Stimulated activated effector memory CD8-positive, alpha-beta T cell treated with anti-CD3 and anti-CD28 coated beads, Interleukin-12 subunit alpha, Interleukin-12 subunit beta, amount 100 ng/mL, for 72 hours (primary cell): Measurements from ENCODE around the gene ST6GALNAC2.
A peak's percentile ranks its signal among the peaks of the same experiment; 100 is the strongest.

Experiments used
- ATAC-seq: fragments of 150-1000 bp; cut with Tn5 transposase; 2 replicates; pipeline ENCODE4 v1.10.0; 2021
- DNase-seq, 2 donors: peaks; one replicate each; pipeline ENCODE4 v3.0.0; 2021 to 2022; ENCODE audit warnings: low spot score in 2 of 2
- H3K27ac Mint-ChIP-seq: one replicate; pipeline ENCODE4 v1.8.0; 2022; ENCODE audit warnings: mild to moderate bottlenecking, mixed read lengths
- H3K36me3 Mint-ChIP-seq: one replicate; pipeline ENCODE4 v1.8.0; 2022; ENCODE audit warnings: mild to moderate bottlenecking, mixed read lengths
- H3K4me1 Mint-ChIP-seq: one replicate; pipeline ENCODE4 v1.8.0; 2022; ENCODE audit warnings: mixed read lengths
- H3K4me3 Mint-ChIP-seq: one replicate; pipeline ENCODE4 v1.8.0; 2022; ENCODE audit warnings: mild to moderate bottlenecking, mixed read lengths
- H3K9me3 Mint-ChIP-seq: one replicate; pipeline ENCODE4 v1.8.0; 2022; ENCODE audit warnings: mixed read lengths

The ST6GALNAC2 gene

DNA sequence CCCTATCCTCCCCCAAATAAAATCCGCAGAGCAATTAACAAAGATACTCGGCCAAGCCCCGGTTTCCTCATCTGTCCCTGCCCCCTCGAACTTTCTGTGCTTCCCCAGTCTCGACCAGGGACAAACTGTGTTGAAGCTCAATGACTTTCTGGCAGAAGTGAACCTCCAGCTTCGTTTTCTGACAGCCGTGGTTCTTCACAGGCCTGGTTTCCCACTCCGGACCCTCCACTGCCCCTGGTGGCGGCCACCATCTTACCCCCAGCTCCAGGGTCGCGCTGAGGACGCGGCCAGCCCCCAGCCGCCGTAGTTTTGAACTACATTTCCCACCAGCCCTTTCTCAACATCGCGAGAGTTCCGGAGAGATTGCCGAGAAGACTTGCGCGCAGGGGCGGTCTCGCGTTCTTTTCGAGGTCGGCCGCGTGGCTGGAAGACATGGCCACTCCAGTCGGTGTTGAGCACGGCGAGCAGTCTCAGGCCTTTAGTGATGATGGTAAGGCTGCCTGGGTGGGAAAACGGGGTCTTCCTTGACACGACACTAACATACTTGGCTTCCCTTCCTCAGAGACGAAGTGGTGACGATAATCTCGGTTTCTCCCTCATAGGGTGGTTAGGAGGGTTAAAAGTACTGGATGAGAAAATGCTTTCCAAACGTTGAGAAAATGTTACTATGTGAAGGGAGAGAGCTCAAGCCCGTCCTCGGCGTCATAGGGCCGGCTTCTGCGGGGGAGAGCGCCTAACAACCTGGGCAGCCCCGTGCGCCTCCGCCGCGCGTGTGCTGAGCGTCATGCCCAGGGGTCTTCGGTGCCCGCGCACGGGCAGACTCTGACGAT is 28.1 kb downstream of the ST6GALNAC2 start:
- peak overlapping the region; percentile 100 for H3K27ac Mint-ChIP-seq
- ATAC-seq (peak; percentile 91), DNase-seq (peak; percentile 92 to 97)
- H3K9me3 Mint-ChIP-seq = no peaks in the 10 kb centered on the region
- peaks cover 63% of the 10 kb centered on the region for H3K4me1 Mint-ChIP-seq
- peak overlapping the region; percentile 99 for H3K4me3 Mint-ChIP-seq
- H3K36me3 Mint-ChIP-seq = peaks cover 58% of the 10 kb centered on the region

DNA sequence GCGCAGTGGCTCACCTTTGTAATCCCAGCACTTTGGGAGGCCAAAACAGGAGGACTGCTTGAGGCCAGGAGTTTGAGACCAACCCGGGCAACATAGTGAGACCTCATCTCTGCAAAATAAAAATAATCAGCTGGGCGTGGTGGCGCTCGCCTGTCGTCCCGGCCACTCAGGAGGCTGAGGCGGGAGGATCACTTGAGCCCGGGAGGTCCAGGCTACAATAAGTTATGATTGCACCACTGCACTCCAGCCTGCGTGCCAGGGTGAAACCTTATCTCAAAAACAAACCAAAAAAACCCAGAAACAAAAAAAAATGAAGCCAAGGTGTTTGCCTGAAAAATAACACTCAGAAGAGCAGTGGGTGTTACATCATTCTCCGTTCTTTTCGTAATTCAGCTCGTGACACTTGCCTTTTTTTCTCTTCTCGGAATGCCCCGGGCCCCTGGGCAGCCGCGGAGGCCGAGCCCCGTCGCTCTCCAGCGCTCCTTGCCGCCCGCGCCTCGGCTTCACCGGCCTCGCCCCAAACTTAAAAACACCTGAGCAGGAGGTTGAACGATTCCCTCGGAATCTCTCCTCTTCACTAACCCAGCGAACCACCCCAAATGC is 28.8 kb downstream of the ST6GALNAC2 start:
- ATAC-seq = peak; percentile 43
- DNase-seq = peak in 1 of 2 donors; percentile 29
- H3K4me1 Mint-ChIP-seq = peaks cover 59% of the 10 kb centered on the region
- H3K36me3 Mint-ChIP-seq = peaks cover 50% of the 10 kb centered on the region
- peak overlapping the region; percentile 99 for H3K4me3 Mint-ChIP-seq
- H3K9me3 Mint-ChIP-seq = no peaks in the 10 kb centered on the region
- H3K27ac Mint-ChIP-seq = peak overlapping the region; percentile 100

DNA sequence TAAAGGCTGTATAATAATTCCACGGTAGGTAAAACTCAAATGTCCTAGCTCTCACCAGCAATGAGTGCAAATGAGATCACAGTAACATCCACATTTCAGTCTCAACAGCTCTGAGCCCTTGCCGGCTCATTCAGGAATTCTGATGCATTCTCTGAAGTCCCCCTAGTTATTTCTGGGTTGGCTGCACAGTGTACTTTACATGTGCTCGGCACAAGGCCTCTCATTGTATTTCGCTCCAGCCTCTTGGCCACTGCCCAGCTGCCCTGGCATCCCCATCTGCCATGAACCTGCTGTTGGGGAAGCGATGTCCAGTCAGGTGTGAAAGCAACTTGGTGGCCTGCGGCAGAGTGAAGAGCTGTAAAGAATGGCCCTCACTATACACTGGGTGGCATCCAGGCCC is 31.5 kb downstream of the ST6GALNAC2 start:
- no peak overlapping the region for H3K4me3 Mint-ChIP-seq
- H3K27ac Mint-ChIP-seq = no peak overlapping the region
- peaks cover 33% of the 10 kb centered on the region for H3K4me1 Mint-ChIP-seq
- no peak for ATAC-seq
- H3K9me3 Mint-ChIP-seq = no peaks in the 10 kb centered on the region
- peaks cover 23% of the 10 kb centered on the region for H3K36me3 Mint-ChIP-seq
- DNase-seq = no peak

DNA sequence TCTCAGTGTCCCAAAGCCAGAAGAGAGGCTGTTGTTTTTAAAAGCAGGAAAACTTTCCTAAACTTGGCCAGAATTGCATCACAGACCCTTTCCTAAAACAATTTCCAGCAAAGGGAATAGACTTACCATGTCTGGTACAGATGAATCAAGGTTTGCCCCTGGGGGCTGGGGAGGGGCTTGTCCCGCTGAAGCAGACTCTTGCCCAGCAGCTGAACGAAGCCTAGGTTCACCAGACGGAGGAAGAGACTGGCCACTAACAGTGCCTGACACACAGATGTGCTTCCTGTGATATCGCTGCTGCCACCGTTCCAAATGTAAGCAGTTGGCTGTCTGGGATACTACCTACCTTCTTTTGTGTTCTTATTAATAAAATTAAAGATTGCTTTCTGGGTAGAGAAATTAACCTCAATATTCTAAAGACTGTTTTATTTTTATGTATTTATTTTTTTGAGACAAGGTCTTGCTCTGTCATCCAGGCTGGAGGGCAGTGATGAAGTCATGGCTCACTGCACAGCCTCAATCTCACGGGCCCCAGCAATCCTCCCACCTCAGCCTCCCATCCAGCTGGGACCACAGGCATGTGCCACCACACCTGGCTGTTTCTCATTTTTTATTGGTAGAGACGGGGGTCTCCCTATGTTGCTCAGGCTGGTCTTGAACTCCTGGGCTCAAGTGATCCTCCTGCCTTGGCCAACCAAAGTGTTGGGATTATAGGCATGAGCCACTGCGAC is 32.3 kb downstream of the ST6GALNAC2 start:
- Mint-ChIP-seq H3K4me3 (no peak overlapping the region), H3K9me3 (no peaks in the 10 kb centered on the region), H3K27ac (no peak overlapping the region), H3K4me1 (peaks cover 25% of the 10 kb centered on the region), H3K36me3 (peaks cover 15% of the 10 kb centered on the region)
- ATAC-seq (no peak), DNase-seq (no peak)

DNA sequence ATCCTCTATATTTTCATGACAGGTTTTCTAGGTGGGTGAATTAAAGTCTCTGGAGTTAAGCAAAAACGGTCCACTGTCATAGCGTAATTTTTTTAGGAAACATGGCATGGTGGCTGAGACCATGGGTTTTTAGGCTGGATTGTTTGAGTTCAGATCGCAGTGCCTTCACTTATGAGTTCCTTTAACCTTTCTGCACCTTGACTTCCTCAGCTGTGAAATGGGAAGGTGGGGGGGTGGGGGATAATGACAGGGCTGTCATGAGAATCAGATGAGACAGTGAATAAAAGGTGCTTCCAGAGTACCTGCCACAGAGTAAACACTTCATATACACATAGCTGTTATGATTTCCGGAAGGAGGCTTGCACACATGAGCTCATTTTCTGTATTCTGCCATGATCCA is 34.0 kb downstream of the ST6GALNAC2 start:
- H3K36me3 Mint-ChIP-seq = no peaks in the 10 kb centered on the region
- H3K9me3 Mint-ChIP-seq = no peaks in the 10 kb centered on the region
- H3K4me1 Mint-ChIP-seq = peaks cover 9% of the 10 kb centered on the region
- no peak for ATAC-seq
- DNase-seq = no peak
- no peak overlapping the region for H3K27ac Mint-ChIP-seq
- H3K4me3 Mint-ChIP-seq = no peak overlapping the region

DNA sequence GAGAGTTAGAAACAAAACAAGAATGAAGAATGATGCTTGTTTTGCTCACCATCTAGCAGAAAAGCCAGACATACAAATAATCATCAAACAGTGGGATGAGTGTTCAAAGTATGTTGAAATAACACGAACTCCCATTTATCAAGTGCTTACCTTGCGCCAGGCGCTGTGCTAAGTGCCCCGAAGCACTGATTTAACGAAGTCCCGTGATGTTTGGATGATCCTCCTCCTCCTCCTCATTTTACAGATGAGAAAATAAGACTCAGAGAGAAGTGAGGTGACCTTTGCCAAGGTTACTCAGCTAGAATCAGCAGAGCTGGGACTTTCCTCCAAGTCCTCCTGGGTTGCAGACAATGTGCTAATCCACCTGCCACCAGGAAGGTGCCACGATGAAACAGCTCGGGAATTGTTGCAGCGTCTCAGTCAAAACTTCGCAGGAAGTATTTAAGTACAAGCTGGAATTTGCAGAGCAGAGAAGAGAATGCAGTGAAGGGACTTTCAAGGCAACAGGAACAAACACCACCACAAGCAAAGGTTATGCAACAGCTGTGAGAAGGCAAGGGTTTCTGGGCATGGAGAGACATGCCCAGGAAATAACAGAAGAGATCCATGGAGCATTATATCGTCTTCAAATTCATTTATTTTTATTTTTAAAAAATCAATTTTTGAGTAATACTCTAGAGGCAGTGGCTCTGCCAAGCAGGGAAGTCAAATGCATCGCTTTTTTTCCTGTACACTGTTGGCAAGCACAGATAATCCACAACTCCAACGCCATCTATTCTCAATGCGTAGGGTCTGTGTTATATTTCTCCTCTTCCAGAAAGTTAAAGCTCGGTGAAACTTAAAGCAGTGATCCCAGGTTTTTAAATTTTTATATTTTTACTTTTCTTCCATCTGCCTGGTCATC is 34.7 kb downstream of the ST6GALNAC2 start:
- no peaks in the 10 kb centered on the region for H3K9me3 Mint-ChIP-seq
- peaks cover 7% of the 10 kb centered on the region for H3K4me1 Mint-ChIP-seq
- H3K27ac Mint-ChIP-seq = no peak overlapping the region
- H3K4me3 Mint-ChIP-seq = no peak overlapping the region
- DNase-seq (no peak), ATAC-seq (no peak)
- H3K36me3 Mint-ChIP-seq = no peaks in the 10 kb centered on the region

DNA sequence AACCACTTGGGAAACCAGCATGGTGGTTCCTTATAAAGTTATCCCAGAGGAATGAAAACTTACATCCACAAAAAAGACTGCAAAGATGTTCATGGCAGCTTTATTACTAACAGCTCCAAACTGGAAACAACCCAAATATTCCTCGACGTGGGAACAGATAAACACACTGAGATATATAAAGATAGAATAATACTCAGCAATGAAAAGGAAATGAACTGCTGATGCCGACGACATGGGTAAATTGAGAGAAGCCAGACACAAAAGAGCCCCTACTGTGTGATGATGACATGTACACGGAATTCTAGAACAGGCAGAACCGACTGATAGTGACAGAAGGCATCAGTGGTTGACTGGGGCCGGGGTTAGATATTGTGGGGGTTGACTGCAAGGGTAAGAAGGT is 36.1 kb downstream of the ST6GALNAC2 start:
- no peak for DNase-seq
- H3K27ac Mint-ChIP-seq = no peak overlapping the region
- H3K4me3 Mint-ChIP-seq = no peak overlapping the region
- no peaks in the 10 kb centered on the region for H3K36me3 Mint-ChIP-seq
- peaks cover 4% of the 10 kb centered on the region for H3K4me1 Mint-ChIP-seq
- no peak for ATAC-seq
- H3K9me3 Mint-ChIP-seq = no peaks in the 10 kb centered on the region

DNA sequence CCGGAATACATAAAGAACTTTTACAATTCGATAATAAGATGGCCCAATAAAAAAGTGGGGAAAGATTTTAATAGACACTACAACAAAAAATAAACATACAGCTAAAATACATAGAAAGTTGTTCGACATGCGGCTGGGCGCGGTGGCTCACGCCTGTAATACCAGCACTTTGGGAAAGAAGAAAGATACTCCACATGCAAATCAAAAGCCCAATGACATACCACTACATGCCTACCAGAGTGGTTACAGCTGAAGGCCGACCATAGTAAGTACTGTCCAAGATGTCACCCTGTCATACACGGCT is 36.5 kb downstream of the ST6GALNAC2 start:
- H3K27ac Mint-ChIP-seq = no peak overlapping the region
- no peaks in the 10 kb centered on the region for H3K36me3 Mint-ChIP-seq
- H3K4me3 Mint-ChIP-seq = no peak overlapping the region
- peaks cover under 1% of the 10 kb centered on the region for H3K4me1 Mint-ChIP-seq
- no peak for ATAC-seq
- DNase-seq = no peak
- no peaks in the 10 kb centered on the region for H3K9me3 Mint-ChIP-seq

DNA sequence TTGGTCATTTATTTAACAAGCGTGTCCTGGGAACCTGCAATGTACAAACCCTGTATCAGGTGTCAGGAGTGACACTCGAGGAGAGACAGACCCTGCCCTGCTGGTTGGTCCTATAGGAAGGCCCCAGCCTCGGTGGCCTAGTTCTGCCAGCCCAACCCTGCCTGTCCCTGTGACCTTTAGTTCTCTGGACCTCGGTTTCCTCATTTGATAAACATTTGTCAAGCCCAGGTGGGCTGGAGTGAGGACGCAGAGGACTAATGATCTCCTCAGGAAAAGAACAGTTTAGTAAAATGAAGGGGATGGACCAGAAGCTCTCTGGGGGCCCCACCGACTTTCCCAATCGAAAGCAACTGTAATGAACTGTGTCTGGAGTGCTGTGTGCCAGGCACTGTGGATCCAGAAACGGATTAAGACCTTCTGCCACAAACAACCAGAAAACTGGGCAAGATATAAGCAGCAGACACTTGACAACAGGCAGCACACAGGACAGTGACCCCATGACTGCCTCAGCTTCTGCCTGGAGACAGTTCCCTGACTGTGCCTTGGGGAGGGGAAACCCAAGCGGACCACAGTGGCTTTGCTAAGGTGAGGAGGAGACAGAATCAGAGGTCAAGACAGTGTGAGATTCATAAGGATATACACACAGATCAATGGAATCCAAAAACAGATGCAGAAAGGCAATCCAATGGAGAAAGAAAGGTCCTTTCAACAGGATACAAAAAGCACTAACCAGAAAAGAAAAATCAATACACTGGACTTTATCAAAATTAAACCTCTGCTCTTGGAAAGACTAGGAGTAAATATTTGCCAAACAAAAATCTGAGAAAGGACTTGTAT is 37.1 kb downstream of the ST6GALNAC2 start:
- Mint-ChIP-seq H3K4me3 (no peak overlapping the region), H3K27ac (no peak overlapping the region), H3K36me3 (no peaks in the 10 kb centered on the region), H3K9me3 (no peaks in the 10 kb centered on the region), H3K4me1 (no peaks in the 10 kb centered on the region)
- no peak for ATAC-seq
- DNase-seq = no peak

DNA sequence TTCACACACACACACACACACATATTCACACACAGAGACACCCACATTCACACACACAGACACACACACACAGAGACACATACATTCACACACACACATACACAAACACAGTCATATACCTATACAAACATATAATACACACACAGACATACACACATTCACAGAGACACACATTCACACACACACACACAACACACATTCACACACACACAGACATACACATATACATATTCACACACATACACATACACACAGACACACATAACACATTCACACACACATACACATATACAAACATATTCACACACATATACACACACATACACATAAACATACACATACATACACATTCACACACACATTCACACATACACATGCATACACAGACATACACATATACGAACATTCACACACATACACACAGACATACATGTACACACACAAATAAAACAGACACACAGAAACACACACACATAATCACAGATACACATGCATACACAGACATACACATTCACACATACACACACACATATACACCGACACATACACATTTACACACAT is 37.9 kb downstream of the ST6GALNAC2 start:
- Mint-ChIP-seq H3K4me1 (peaks cover 2% of the 10 kb centered on the region), H3K9me3 (no peaks in the 10 kb centered on the region), H3K4me3 (no peak overlapping the region), H3K27ac (no peak overlapping the region), H3K36me3 (no peaks in the 10 kb centered on the region)
- ATAC-seq = no peak
- no peak for DNase-seq

DNA sequence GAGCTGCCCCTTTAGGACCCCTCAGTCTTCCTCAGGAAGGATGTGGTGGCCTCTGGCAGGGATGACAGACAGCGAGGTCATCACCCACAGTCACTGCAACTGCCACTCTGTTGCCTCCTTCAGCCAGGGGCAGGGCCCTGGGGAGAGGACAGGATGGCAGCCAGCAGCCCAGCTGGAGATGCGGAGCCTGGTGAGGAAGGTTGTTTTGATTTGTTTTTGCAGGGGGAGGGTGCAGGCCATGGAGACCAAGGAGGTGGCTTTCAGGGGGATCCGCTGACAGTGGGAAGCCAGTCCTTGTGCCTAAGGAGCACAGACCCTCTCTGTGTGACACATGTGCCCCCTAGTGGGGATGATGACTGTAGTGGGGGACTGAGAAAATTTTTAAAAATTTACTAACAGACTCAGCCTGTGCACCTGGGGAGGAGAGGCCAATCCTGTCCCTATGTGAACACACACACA is 38.4 kb downstream of the ST6GALNAC2 start:
- peaks cover 7% of the 10 kb centered on the region for H3K4me1 Mint-ChIP-seq
- peak; percentile 80 for ATAC-seq
- H3K27ac Mint-ChIP-seq = no peak overlapping the region
- H3K9me3 Mint-ChIP-seq = no peaks in the 10 kb centered on the region
- DNase-seq = peak; percentile 18 to 71
- H3K4me3 Mint-ChIP-seq = no peak overlapping the region
- no peaks in the 10 kb centered on the region for H3K36me3 Mint-ChIP-seq

DNA sequence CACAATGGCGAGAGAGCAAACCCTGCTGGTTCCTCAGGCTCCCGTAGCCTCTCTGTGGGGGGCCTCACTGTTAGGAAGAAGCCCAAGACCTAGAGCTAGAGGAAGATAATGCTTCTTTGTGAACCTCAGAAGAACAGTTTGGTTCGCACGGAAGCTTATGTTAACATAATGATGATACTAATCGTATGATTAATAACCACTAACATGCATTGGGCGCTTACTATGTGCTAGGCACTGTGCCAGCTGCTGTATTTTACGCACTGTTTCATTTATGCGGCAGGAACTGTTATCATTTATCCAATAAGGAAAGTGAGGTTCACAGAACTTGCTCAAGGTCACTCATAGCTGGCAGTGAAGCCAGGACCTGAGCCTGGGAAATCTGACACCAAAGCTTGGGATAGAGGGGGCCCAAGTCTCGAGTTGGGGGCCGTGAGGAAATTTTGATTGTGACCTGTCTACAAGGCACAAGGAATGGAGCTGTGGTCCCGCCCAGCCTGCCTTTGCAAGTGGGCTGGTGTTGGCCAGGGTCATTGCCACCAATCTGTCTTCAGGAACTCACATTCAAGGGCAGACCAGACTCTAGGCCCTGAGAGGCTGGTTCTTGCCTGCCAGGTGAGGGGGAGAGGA is 39.0 kb downstream of the ST6GALNAC2 start:
- no peak overlapping the region for H3K27ac Mint-ChIP-seq
- no peak for ATAC-seq
- DNase-seq = no peak

DNA sequence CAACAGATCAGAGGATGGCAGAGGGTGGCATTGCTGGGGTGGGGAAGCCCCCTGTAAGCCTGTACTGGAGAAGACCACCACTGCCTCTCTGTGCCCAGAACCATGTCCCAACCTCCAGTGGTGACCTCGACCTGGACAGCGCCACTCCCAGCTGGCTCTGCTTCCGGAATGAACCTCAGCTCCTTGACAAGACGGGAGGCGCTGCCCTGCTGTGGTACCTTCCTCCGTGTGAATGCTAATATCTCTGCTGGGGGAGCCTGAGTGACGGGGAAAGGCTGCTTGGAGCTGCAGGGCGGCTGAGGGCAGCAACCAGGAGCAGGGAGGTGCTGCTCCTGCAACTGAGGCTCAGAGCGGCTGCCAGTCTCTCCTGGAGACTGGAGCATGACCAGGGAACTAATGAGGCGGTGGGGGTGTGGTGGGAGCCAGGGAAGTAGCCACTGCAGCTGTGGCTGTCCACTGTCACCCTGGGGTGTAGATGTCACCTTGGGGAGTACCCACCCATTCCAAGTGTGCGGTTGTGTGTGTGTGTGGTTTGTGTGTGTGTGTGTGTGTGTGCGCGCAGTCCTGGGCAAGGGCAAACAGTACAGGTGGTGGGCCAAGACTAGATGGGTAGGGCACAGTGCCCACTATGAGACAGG is 39.6 kb downstream of the ST6GALNAC2 start:
- Mint-ChIP-seq H3K36me3 (no peaks in the 10 kb centered on the region), H3K27ac (no peak overlapping the region), H3K4me3 (no peak overlapping the region), H3K9me3 (no peaks in the 10 kb centered on the region), H3K4me1 (peaks cover 8% of the 10 kb centered on the region)
- ATAC-seq (no peak), DNase-seq (no peak)

More for the DNA sequence above, 39.0 kb downstream of the ST6GALNAC2 start:
- no peak overlapping the region for H3K4me3 Mint-ChIP-seq
- peaks cover 8% of the 10 kb centered on the region for H3K4me1 Mint-ChIP-seq
- H3K9me3 Mint-ChIP-seq = no peaks in the 10 kb centered on the region
- no peaks in the 10 kb centered on the region for H3K36me3 Mint-ChIP-seq
